HepG2 (cell line): ENCODE results near the gene PRR12. TPM values are rescaled to one million over a fixed set of nuclear protein-coding genes. Genes with fewer than 3 reads are reported as not detected.

Source experiments
- ATF3 ChIP-seq: sonication (generic); formaldehyde crosslinking; IDR thresholded peaks from 2 replicates; pipeline ENCODE4 v1.4.0; 2020; ENCODE audit warnings: missing genetic modification reagents
- DMAP1 ChIP-seq: IDR thresholded peaks from 2 replicates; pipeline ENCODE4 v1.6.1; 2016
- DRAP1 ChIP-seq: IDR thresholded peaks from 2 replicates; pipeline ENCODE4 v1.6.1; 2016; ENCODE audit warnings: missing genetic modification reagents, missing compliant biosample characterization
- HMG20A ChIP-seq: IDR thresholded peaks from 2 replicates; pipeline ENCODE4 v1.6.1; 2016; ENCODE audit warnings: borderline replicate concordance
- RXRA ChIP-seq: sonication (generic); formaldehyde crosslinking; IDR thresholded peaks from 2 replicates; pipeline ENCODE4 v1.5.1; 2020; ENCODE audit warnings: missing genetic modification reagents
- SAP130 ChIP-seq: IDR thresholded peaks from 2 replicates; pipeline ENCODE4 v1.6.1; 2016; ENCODE audit warnings: low read depth
- ZBTB49 ChIP-seq: sonication (generic); formaldehyde crosslinking; IDR thresholded peaks from 2 replicates; pipeline ENCODE4 v1.4.0; 2020; ENCODE audit warnings: missing genetic modification reagents, borderline replicate concordance
- ZNF234 ChIP-seq: sonication (generic); formaldehyde crosslinking; conservative IDR thresholded peaks from 2 replicates; pipeline ENCODE4 v1.5.1; 2020; ENCODE audit warnings: mild to moderate bottlenecking, missing genetic modification reagents
- ZNF382 ChIP-seq: sonication (generic); formaldehyde crosslinking; IDR thresholded peaks from 2 replicates; pipeline ENCODE4 v1.5.0; 2020; ENCODE audit warnings: missing genetic modification reagents, mild to moderate bottlenecking, borderline replicate concordance
- ZNF558 ChIP-seq: sonication (generic); formaldehyde crosslinking; IDR thresholded peaks from 2 replicates; pipeline ENCODE4 v1.9.0; 2022; ENCODE audit warnings: mild to moderate bottlenecking, missing genetic modification reagents, borderline replicate concordance
- ZNF574 ChIP-seq: sonication (generic); formaldehyde crosslinking; IDR thresholded peaks from 2 replicates; pipeline ENCODE4 v1.4.0; 2020; ENCODE audit warnings: missing genetic modification reagents
- ZNF629 ChIP-seq: sonication (generic); formaldehyde crosslinking; conservative IDR thresholded peaks from 2 replicates; pipeline ENCODE4 v1.5.0; 2020; ENCODE audit warnings: missing genetic modification reagents
- ZNF652 ChIP-seq: IDR thresholded peaks from 2 replicates; pipeline ENCODE4 v1.6.1; 2016; ENCODE audit warnings: low read depth, borderline replicate concordance
- polyA plus RNA-seq, 8 experiments: library from polyadenylated mRNA; depleted of rRNA in 3 of 8; stranded (reverse) in 7 of 8; unstranded in 1 of 8; fragments of >200 nt; fragmentation: Illumina TruSeq in 4 of 8; extraction: Trizol in 4 of 8; gene quantifications; 2 replicates each; pipeline versions ENCODE4 v1.2.1 to v1.2.3, GENCODE V29; 2011 to 2016; ENCODE audit warnings: low read depth in 4 of 8, missing spikeins in 1 of 8, mixed read lengths in 1 of 8; ENCODE audit not compliant: insufficient read depth in 1 of 8
- total RNA-seq, 5 experiments: library from RNA; depleted of rRNA; stranded (reverse); fragments of >200 nt; fragmentation: Illumina TruSeq; extraction: Trizol; gene quantifications; 2 replicates each; pipeline ENCODE4 v1.2.3, GENCODE V29; 2016; ENCODE audit warnings: low read depth in 1 of 5
- TF ChIP-seq, protein P1 (sequence below): sonication (generic); formaldehyde crosslinking; IDR thresholded peaks from 2 replicates; pipeline ENCODE4 v1.5.0; 2020; ENCODE audit warnings: mild to moderate bottlenecking, missing genetic modification reagents
- TF ChIP-seq, protein P2 (sequence below): sonication (generic); formaldehyde crosslinking; conservative IDR thresholded peaks from 2 replicates; pipeline ENCODE4 v1.8.0; 2022; ENCODE audit warnings: mild to moderate bottlenecking, moderate library complexity, missing genetic modification reagents
- TF ChIP-seq, protein P3 (sequence below): sonication (generic); formaldehyde crosslinking; IDR thresholded peaks from 2 replicates; pipeline ENCODE4 v1.8.1; 2023; ENCODE audit warnings: mild to moderate bottlenecking, inconsistent platforms, moderate library complexity, missing genetic modification reagents, borderline replicate concordance

Gene PRR12
- total and polyA plus RNA-seq, 2 of the 13 experiments (the other 11 are each of a cell fraction or from before 2014, with no cell fraction given), result 0.62 to 1.5 TPM

DNA sequence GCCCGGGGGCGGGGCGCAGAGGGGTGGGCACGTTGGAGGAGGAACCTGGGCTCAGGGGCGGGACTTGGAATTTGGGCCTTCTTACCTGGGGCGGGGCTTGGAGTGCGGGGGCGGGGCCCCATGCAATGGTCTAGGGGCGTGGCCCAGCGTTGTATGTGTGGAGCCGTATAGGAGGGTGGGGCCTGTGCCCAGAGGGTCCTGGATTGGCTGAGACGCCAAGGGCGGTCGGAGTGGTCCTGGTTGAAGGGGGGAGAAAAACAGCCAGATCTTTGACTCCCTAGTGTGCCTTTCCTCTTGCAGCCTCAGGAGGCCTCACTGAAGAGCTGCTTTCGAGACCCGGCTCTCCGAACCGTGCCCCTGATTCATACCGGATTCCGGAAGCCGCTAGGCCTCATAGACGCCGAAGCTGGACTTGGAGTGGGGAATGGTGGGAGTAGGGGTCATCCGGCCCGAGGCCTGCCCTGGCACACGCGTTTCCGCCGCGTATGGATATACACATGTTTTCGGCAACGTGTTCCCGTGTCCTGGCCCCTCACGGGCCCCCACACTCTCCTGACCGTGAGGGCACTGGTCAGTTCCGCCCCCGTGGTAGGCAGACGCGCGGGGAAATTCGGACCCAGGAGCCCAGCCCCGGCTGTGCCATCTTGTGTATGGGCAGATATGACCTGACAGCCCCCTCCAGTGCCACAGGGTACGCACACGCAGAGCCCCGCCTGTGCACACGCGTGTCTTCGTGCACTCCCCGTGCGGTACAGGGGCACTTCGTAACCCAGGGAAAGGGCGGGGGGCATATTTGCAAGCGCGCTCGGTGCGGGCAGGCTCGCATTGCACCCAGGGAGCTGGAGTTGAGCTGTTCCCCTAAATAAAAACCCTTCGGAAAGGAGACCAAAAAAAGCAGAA, 661 bp upstream of the PRR12 start (continued):
- TF ChIP-seq, protein P1, sequence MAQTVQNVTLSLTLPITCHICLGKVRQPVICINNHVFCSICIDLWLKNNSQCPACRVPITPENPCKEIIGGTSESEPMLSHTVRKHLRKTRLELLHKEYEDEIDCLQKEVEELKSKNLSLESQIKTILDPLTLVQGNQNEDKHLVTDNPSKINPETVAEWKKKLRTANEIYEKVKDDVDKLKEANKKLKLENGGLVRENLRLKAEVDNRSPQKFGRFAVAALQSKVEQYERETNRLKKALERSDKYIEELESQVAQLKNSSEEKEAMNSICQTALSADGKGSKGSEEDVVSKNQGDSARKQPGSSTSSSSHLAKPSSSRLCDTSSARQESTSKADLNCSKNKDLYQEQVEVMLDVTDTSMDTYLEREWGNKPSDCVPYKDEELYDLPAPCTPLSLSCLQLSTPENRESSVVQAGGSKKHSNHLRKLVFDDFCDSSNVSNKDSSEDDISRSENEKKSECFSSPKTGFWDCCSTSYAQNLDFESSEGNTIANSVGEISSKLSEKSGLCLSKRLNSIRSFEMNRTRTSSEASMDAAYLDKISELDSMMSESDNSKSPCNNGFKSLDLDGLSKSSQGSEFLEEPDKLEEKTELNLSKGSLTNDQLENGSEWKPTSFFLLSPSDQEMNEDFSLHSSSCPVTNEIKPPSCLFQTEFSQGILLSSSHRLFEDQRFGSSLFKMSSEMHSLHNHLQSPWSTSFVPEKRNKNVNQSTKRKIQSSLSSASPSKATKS (CRISPR knock-in tag), result no peak
- TF ChIP-seq ZNF629 (CRISPR knock-in tag), result 0 out of 2 replicates have a peak, but pooled peaks have one; percentile 25
- no peak for TF ChIP-seq ZNF234 (CRISPR knock-in tag)
- peak; percentile 49; the same call in 1 of the 2 replicates for TF ChIP-seq RXRA (CRISPR knock-in tag)
- TF ChIP-seq ZBTB49 (CRISPR knock-in tag), result peak; percentile 29; the same call in 1 of the 2 replicates
- TF ChIP-seq ZNF652, result no peak
- TF ChIP-seq, protein P2, sequence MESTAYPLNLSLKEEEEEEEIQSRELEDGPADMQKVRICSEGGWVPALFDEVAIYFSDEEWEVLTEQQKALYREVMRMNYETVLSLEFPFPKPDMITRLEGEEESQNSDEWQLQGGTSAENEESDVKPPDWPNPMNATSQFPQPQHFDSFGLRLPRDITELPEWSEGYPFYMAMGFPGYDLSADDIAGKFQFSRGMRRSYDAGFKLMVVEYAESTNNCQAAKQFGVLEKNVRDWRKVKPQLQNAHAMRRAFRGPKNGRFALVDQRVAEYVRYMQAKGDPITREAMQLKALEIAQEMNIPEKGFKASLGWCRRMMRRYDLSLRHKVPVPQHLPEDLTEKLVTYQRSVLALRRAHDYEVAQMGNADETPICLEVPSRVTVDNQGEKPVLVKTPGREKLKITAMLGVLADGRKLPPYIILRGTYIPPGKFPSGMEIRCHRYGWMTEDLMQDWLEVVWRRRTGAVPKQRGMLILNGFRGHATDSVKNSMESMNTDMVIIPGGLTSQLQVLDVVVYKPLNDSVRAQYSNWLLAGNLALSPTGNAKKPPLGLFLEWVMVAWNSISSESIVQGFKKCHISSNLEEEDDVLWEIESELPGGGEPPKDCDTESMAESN (CRISPR knock-in tag), result 0 out of 2 replicates have a peak, but pooled peaks have one; percentile 36
- peak; percentile 62 for TF ChIP-seq DMAP1 (CRISPR knock-in tag)
- peak; percentile 85 for TF ChIP-seq SAP130 (CRISPR knock-in tag)
- no peak for TF ChIP-seq ZNF382 (CRISPR knock-in tag)
- no peak for TF ChIP-seq HMG20A (CRISPR knock-in tag)
- TF ChIP-seq ZNF574, result peak; percentile 56
- TF ChIP-seq, protein P3, sequence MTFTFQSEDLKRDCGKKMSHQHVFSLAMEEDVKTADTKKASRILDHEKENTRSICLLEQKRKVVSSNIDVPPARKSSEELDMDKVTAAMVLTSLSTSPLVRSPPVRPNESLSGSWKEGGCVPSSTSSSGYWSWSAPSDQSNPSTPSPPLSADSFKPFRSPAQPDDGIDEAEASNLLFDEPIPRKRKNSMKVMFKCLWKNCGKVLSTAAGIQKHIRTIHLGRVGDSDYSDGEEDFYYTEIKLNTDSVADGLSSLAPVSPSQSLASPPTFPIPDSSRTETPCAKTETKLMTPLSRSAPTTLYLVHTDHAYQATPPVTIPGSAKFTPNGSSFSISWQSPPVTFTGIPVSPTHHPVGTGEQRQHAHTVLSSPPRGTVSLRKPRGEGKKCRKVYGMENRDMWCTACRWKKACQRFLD (CRISPR knock-in tag), result peak; percentile 75; the same call in 1 of the 2 replicates
- no peak; the same call in 1 of the 2 replicates for TF ChIP-seq ZNF558 (CRISPR knock-in tag)
- TF ChIP-seq DRAP1 (CRISPR knock-in tag), result peak; percentile 98
- no peak for TF ChIP-seq ATF3 (CRISPR knock-in tag)
